HEK293T (cell line): Measurements from ENCODE around the gene SDHAF2.

Experiments used
- ARNT ChIP-seq: fragments of 450-650 bp; IDR thresholded peaks from 2 replicates; pipeline ENCODE4 v1.6.1; 2017; ENCODE audit warnings: mild to moderate bottlenecking
- BHLHE40 ChIP-seq: fragments of 450-650 bp; IDR thresholded peaks from 2 replicates; pipeline ENCODE4 v1.6.1; 2016; ENCODE audit warnings: mild to moderate bottlenecking, moderate library complexity, borderline replicate concordance
- CTBP1 ChIP-seq: fragments of 450-650 bp; IDR thresholded peaks from 2 replicates; pipeline ENCODE4 v1.6.1; 2016; ENCODE audit warnings: borderline replicate concordance
- ELF4 ChIP-seq: fragments of 450-650 bp; IDR thresholded peaks from 2 replicates; pipeline ENCODE4 v1.6.1; 2017; ENCODE audit warnings: antibody characterized with exemption
- FOXA1 ChIP-seq: fragments of 450-650 bp; IDR thresholded peaks from 2 replicates; pipeline ENCODE4 v1.6.1; 2016; ENCODE audit warnings: mild to moderate bottlenecking
- FOXK2 ChIP-seq: fragments of 450-650 bp; IDR thresholded peaks from 2 replicates; pipeline ENCODE4 v1.6.1; 2016; ENCODE audit warnings: mild to moderate bottlenecking
- FOXM1 ChIP-seq: fragments of 450-650 bp; IDR thresholded peaks from 2 replicates; pipeline ENCODE4 v1.6.1; 2017; ENCODE audit warnings: mild to moderate bottlenecking, borderline replicate concordance
- HDGF ChIP-seq: fragments of 450-650 bp; IDR thresholded peaks from 2 replicates; pipeline ENCODE4 v1.6.1; 2017; ENCODE audit warnings: antibody characterized with exemption, borderline replicate concordance
- NFRKB ChIP-seq: fragments of 450-650 bp; IDR thresholded peaks from 2 replicates; pipeline ENCODE4 v1.6.1; 2016; ENCODE audit warnings: mild to moderate bottlenecking, moderate library complexity
- SP1 ChIP-seq: fragments of 450-650 bp; IDR thresholded peaks from 2 replicates; pipeline ENCODE4 v1.6.1; 2017
- SUZ12 ChIP-seq: fragments of 450-650 bp; IDR thresholded peaks from 2 replicates; pipeline ENCODE4 v1.6.1; 2016; ENCODE audit warnings: mild to moderate bottlenecking
- TARDBP ChIP-seq: fragments of 450-650 bp; IDR thresholded peaks from 2 replicates; pipeline ENCODE4 v1.6.1; 2016
- ZNF384 ChIP-seq: fragments of 450-650 bp; IDR thresholded peaks from 2 replicates; pipeline ENCODE4 v1.6.1; 2016
- TF ChIP-seq, protein P1 (sequence below): fragments of 450-650 bp; IDR thresholded peaks from 2 replicates; pipeline ENCODE4 v1.6.1; 2016

- no peak for TF ChIP-seq FOXM1
- TF ChIP-seq, protein P1, sequence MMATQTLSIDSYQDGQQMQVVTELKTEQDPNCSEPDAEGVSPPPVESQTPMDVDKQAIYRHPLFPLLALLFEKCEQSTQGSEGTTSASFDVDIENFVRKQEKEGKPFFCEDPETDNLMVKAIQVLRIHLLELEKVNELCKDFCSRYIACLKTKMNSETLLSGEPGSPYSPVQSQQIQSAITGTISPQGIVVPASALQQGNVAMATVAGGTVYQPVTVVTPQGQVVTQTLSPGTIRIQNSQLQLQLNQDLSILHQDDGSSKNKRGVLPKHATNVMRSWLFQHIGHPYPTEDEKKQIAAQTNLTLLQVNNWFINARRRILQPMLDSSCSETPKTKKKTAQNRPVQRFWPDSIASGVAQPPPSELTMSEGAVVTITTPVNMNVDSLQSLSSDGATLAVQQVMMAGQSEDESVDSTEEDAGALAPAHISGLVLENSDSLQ = no peak
- TF ChIP-seq HDGF = no peak
- TF ChIP-seq FOXA1 = no peak
- no peak for TF ChIP-seq SP1
- no peak for TF ChIP-seq CTBP1
- TF ChIP-seq ZNF384 = no peak
- TF ChIP-seq FOXK2 = no peak
- TF ChIP-seq BHLHE40 = no peak
- no peak for TF ChIP-seq ELF4
- TF ChIP-seq SUZ12 = no peak
- TF ChIP-seq TARDBP = no peak
- TF ChIP-seq NFRKB = no peak
- TF ChIP-seq ARNT = no peak
These were observed 24.6 kb downstream of the SDHAF2 start for GRCh38 chr11:61454520-61454919.
